Esophagus squamous epithelium (tissue), 4 donors: Measurements from ENCODE around the gene CBX5.

ENCODE experiments used
- POLR2A ChIP-seq, 4 donors: fragments of 450-650 bp; IDR thresholded peaks; one replicate each; pipeline ENCODE4 v1.6.1; 2017; ENCODE audit warnings: antibody characterized with exemption in 4 of 4, mild to moderate bottlenecking in 4 of 4, moderate library complexity in 3 of 4
- TF ChIP-seq, protein P1 (sequence below), 6 experiments: fragments of 450-650 bp in 4 of 6; fragments of 200-600 bp in 2 of 6; sonication (generic) in 2 of 6; IDR thresholded peaks; one replicate each; pipeline ENCODE4 v1.5.1; 2016 to 2019; ENCODE audit warnings: antibody characterized with exemption in 6 of 6, mild to moderate bottlenecking in 4 of 6, moderate library complexity in 4 of 6

DNA sequence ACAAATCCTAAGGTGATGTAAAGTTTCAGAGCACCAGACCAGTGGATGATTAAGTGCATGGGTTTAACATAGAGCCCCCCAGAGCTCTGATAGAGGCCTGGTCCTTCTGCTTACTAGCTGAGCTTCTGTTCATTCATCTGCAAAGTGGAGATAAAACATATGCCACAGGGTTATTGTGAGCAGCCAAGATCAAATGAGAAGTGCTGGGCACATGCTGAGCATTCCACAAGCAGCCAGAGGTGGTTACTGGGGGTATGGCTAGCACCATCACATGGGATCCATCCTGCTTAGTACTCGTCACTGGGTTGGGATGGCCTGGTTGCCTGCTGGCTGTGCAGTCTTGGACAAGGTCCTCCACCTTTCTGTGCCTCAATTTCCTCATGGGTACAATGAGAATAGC is 73.1 kb downstream of the CBX5 start:
- TF ChIP-seq, protein P1, sequence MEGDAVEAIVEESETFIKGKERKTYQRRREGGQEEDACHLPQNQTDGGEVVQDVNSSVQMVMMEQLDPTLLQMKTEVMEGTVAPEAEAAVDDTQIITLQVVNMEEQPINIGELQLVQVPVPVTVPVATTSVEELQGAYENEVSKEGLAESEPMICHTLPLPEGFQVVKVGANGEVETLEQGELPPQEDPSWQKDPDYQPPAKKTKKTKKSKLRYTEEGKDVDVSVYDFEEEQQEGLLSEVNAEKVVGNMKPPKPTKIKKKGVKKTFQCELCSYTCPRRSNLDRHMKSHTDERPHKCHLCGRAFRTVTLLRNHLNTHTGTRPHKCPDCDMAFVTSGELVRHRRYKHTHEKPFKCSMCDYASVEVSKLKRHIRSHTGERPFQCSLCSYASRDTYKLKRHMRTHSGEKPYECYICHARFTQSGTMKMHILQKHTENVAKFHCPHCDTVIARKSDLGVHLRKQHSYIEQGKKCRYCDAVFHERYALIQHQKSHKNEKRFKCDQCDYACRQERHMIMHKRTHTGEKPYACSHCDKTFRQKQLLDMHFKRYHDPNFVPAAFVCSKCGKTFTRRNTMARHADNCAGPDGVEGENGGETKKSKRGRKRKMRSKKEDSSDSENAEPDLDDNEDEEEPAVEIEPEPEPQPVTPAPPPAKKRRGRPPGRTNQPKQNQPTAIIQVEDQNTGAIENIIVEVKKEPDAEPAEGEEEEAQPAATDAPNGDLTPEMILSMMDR (IDR thresholded peaks at IDR 0.05): no peak
- no peak for TF ChIP-seq POLR2A (IDR thresholded peaks at IDR 0.05)
